Neural crest cell (in vitro differentiated cells): ENCODE results near the gene CACNA2D3. TPM values are rescaled to one million over a fixed set of nuclear protein-coding genes. Genes with fewer than 3 reads are reported as not detected.

Experiments
- DNase-seq: peaks from one replicate; pipeline ENCODE4 v3.0.0; 2021; ENCODE audit warnings: low read depth, mixed read lengths, low spot score
- H3K27ac Mint-ChIP-seq: one replicate; pipeline ENCODE4 v1.8.0; 2021; ENCODE audit warnings: mild to moderate bottlenecking, mixed read lengths; ENCODE audit not compliant: unreplicated experiment
- H3K27me3 Mint-ChIP-seq: 2 replicates; pipeline ENCODE4 v1.8.0; 2021; ENCODE audit warnings: low read depth, mild to moderate bottlenecking, mixed read lengths
- H3K36me3 Mint-ChIP-seq: 2 replicates; pipeline ENCODE4 v1.8.0; 2021; ENCODE audit warnings: low read depth, mild to moderate bottlenecking, mixed read lengths
- H3K4me1 Mint-ChIP-seq: 2 replicates; pipeline ENCODE4 v1.8.0; 2021; ENCODE audit warnings: mixed read lengths
- H3K4me3 Mint-ChIP-seq: one replicate; pipeline ENCODE4 v1.8.0; 2021; ENCODE audit warnings: mild to moderate bottlenecking, mixed read lengths
- H3K9me3 Mint-ChIP-seq: 2 replicates; pipeline ENCODE4 v1.8.0; 2021; ENCODE audit warnings: mixed read lengths
- total RNA-seq: library from RNA; stranded (reverse); gene quantifications from 2 replicates; pipeline ENCODE4 v1.2.1, GENCODE V29; 2021
- TF ChIP-seq, protein P1 (sequence below): fragments of 200-600 bp; sonication (generic); conservative IDR thresholded peaks from 2 replicates; pipeline ENCODE4 v1.5.0; 2021; ENCODE audit warnings: antibody characterized with exemption, mild to moderate bottlenecking

Gene CACNA2D3
- total RNA-seq, 1 donor from 2014 or later = 0.82 TPM

DNA sequence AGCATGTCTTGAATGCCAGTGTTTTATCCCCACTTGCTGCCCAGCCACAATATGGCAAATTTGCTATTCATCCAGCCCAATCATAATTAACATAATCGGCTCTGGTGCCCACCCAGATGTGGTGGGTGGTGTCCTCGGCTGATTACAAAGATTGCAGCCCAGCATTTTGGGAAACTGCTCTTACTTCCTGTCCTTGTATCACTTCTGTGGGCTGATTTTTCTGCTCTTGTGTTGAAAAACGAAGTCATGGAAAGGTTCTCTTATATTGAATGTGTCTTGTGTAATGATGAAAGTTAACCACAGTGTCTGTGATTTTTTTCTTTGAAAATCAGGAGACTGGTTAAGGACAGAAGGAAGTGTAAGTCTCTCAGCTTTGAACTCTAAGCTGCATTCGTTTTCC lies 141.7 kb downstream of the CACNA2D3 start:
- DNase-seq = no peak
- TF ChIP-seq, protein P1, sequence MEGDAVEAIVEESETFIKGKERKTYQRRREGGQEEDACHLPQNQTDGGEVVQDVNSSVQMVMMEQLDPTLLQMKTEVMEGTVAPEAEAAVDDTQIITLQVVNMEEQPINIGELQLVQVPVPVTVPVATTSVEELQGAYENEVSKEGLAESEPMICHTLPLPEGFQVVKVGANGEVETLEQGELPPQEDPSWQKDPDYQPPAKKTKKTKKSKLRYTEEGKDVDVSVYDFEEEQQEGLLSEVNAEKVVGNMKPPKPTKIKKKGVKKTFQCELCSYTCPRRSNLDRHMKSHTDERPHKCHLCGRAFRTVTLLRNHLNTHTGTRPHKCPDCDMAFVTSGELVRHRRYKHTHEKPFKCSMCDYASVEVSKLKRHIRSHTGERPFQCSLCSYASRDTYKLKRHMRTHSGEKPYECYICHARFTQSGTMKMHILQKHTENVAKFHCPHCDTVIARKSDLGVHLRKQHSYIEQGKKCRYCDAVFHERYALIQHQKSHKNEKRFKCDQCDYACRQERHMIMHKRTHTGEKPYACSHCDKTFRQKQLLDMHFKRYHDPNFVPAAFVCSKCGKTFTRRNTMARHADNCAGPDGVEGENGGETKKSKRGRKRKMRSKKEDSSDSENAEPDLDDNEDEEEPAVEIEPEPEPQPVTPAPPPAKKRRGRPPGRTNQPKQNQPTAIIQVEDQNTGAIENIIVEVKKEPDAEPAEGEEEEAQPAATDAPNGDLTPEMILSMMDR = no peak
- no peak overlapping the region for H3K27ac Mint-ChIP-seq
- H3K36me3 Mint-ChIP-seq = no peaks in the 10 kb centered on the region
- no peak overlapping the region for H3K4me3 Mint-ChIP-seq
- H3K4me1 Mint-ChIP-seq = no peaks in the 10 kb centered on the region
- H3K27me3 Mint-ChIP-seq = peaks cover 9% of the 10 kb centered on the region
- no peaks in the 10 kb centered on the region for H3K9me3 Mint-ChIP-seq

DNA sequence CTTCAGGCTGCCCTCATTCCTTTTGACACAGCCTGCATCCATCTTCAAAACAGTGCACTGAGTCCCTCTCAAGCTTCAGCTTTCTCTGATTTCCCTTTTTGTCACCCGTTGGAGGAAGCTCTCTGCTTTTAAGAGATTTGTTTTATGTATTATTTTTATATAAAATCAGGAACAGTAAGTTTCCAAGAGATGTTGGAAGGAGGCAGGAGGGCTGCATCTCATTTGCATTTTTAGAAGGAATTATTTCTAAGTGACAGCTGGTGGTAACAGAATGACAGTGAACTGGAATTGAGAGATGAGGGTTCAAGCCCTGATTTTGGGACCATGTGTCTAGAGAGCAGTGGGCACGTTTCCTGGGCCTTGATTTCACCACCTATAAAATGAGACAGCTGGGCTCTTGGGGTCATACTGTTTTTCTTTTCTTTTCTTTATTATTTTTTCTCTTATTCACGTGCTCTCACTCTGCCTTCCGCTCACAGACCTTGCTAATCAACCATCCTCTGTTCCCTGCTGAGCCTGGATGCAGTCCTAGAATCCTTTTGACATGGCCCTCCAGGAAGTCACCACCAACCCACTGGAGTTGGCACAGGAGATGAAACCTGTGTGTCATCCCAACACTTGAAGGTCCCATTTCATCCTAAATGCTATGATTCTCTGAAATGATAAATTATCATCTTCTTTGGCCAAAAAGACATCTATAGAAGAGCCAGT lies 148.6 kb downstream of the CACNA2D3 start:
- Mint-ChIP-seq H3K27me3 (peaks cover 13% of the 10 kb centered on the region), H3K36me3 (no peaks in the 10 kb centered on the region), H3K27ac (no peak overlapping the region), H3K9me3 (no peaks in the 10 kb centered on the region), H3K4me3 (no peak overlapping the region), H3K4me1 (peaks cover 7% of the 10 kb centered on the region)
- DNase-seq = no peak
- TF ChIP-seq, protein P1 = no peak

DNA sequence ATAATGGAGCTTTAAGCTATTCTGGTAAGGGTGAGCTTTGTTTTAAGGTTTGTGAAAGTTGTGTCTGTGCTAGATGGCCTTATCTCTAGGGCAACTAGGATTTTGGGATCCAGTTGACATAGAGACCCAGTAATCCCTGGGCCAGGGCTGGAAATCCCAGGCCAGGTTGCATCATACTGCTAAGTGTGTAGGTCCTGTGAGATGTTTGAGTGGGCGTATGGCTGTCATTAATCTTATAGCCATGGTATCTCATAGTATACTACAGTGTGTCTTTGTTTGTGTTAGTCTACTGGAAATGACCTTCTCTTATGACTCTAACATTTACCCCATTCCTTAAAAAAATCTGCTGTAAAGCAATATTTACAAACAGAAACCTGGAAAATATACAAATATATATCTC lies 151.4 kb downstream of the CACNA2D3 start:
- Mint-ChIP-seq H3K9me3 (peaks cover 5% of the 10 kb centered on the region), H3K4me1 (peaks cover 7% of the 10 kb centered on the region), H3K27me3 (peaks cover 6% of the 10 kb centered on the region), H3K27ac (no peak overlapping the region), H3K36me3 (no peaks in the 10 kb centered on the region), H3K4me3 (no peak overlapping the region)
- no peak for DNase-seq
- TF ChIP-seq, protein P1 = no peak

DNA sequence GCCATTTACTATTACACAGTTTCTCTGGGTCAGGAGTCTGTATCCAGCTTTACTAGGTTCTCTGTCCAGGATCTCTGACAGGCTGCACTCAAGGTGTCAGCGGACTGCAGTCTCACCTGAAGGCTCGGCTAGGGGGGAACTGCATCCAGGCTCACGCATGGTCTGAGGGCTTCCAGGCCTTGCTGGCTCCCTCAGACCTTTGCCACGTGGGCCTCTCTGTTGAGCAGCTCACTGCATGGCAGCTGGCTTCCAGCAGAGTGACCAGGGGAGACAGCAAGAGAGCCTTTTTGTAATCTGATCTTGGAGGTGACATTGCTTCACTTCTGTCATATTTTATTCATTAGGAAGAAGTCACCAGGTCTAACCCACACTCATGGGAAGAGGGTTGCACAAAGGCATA lies 152.3 kb downstream of the CACNA2D3 start:
- DNase-seq = no peak
- Mint-ChIP-seq H3K4me1 (peaks cover 7% of the 10 kb centered on the region), H3K36me3 (no peaks in the 10 kb centered on the region), H3K27ac (no peak overlapping the region), H3K27me3 (peaks cover 3% of the 10 kb centered on the region), H3K4me3 (no peak overlapping the region), H3K9me3 (peaks cover 5% of the 10 kb centered on the region)
- TF ChIP-seq, protein P1 = no peak

DNA sequence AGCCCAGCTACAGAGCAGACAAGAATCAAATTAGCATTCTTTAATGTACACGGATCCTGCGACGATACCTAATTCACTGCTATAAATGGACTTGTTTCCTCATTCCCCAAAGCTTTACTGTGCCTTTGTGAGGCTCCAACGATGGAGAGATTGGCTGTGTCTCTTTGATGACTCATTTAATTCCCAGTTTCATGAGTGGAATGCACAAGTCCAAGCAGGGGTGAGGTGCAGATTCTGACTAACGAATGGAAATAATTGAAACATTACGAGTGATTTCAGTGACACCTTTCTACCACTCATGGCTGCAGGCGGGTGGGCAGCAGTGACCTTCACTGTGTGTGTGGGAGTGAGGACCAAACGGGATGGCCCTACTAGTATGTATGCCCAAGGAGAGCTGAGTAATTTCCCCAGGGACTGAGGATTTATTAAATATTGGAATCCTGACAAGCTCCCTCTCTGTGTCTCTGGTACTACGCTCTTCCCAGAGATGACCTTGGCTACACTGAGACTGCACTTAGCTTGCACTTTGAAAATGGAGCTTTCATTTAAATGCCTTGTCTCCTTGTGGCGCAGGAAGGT lies 156.7 kb downstream of the CACNA2D3 start:
- Mint-ChIP-seq H3K36me3 (no peaks in the 10 kb centered on the region), H3K9me3 (peaks cover 5% of the 10 kb centered on the region), H3K27ac (no peak overlapping the region), H3K4me1 (peaks cover 7% of the 10 kb centered on the region), H3K4me3 (no peak overlapping the region), H3K27me3 (no peaks in the 10 kb centered on the region)
- TF ChIP-seq, protein P1 = no peak
- DNase-seq = no peak
